GM12892 (cell line): ENCODE results near the gene ACSF3.

Experiments
- POLR2A ChIP-seq: IDR thresholded peaks from 2 replicates; pipeline ENCODE4 v1.6.1; 2011; ENCODE audit warnings: low read depth, low read length, control low read depth
- POLR2AphosphoS5 ChIP-seq: IDR thresholded peaks from 2 replicates; pipeline ENCODE4 v1.6.1; 2011; ENCODE audit warnings: low read depth, low read length, control low read depth
- TAF1 ChIP-seq: IDR thresholded peaks from 2 replicates; pipeline ENCODE4 v1.6.1; 2011; ENCODE audit warnings: low read depth, mild to moderate bottlenecking, control low read depth, low read length, borderline replicate concordance

DNA sequence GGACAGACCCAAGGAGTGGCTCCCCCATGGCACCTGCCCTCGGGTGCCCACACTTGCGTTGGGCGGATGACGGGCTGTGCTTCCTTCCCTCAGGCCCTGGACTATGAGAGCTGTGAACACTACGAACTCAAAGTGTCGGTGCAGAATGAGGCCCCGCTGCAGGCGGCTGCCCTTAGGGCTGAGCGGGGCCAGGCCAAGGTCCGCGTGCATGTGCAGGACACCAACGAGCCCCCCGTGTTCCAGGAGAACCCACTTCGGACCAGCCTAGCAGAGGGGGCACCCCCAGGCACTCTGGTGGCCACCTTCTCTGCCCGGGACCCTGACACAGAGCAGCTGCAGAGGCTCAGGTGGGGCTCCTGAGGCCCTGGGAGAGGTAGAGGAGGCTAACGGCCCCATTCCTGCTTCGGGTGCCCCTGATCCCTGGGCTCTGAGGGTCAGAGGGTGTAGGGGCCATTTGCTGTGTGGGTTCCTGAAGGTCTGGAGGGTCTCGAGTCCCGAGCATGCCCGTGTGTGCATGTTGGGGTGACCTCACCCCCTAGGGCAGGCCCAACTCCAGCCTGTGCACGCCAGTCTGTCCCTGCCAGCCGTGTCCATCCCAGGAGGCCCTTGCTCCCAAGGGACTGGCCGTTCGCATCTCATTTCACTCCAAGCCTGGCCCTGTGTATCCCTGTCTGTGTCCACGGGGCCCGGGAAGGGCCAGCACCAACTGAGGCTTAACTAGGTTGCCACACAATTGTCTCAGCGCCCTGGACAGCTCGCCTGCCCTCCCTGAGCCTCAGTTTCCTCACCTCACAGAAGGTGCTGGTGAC, 96.7 kb downstream of the ACSF3 start:
- TF ChIP-seq POLR2AphosphoS5 = no peak
- no peak for TF ChIP-seq POLR2A
- TF ChIP-seq TAF1 = no peak
